ENCODE results near the gene COQ7.

The COQ7 gene

GRCh38 chr16:19113577-19114358, 46.4 kb downstream of the COQ7 start, which contains the start of gene ITPRIPL2:
ITPRIPL2 (plus strand) TSS chr16:19113964; CDS start chr16:19114462, 498 bp downstream.
- no peak for DNase-seq

- no peak for DNase-seq
These were observed 47.1 kb downstream of the COQ7 start for GRCh38 chr16:19114359-19115147.

- no peak for DNase-seq
These were observed 48.0 kb downstream of the COQ7 start for GRCh38 chr16:19115148-19116021.

- DNase-seq = no peak
These were observed 49.5 kb downstream of the COQ7 start for GRCh38 chr16:19116711-19117449.

- peak; percentile 22 for DNase-seq
These were observed 51.6 kb downstream of the COQ7 start for GRCh38 chr16:19118938-19119431.

- DNase-seq = no peak
These were observed 52.1 kb downstream of the COQ7 start for GRCh38 chr16:19119564-19119963.

GRCh38 chr16:19123535-19124178, 56.2 kb downstream of the COQ7 start:
- DNase-seq = no peak

- no peak for DNase-seq
These were observed 58.9 kb downstream of the COQ7 start for GRCh38 chr16:19126300-19126699.

GRCh38 chr16:19127205-19127604, 59.8 kb downstream of the COQ7 start:
- no peak for DNase-seq

GRCh38 chr16:19127674-19128131, 60.3 kb downstream of the COQ7 start:
- DNase-seq = no peak

- DNase-seq = no peak
These were observed 61.2 kb downstream of the COQ7 start for GRCh38 chr16:19128454-19129200.
